NCI-H1048 (cell line): ENCODE measurements around the gene KIF9.
"Not testable (repeated sequence)": the region's sequence is repeated elsewhere in the genome, so short reads cannot be mapped to it uniquely, and the experiment has no call there.

Experiments
- DNase-seq: peaks from one replicate; lab custom pipeline; 2025; lab: John Stamatoyannopoulos, UW

KIF9 gene

GRCh38 chr3:47251689-47252088, 30.9 kb downstream of the KIF9 start:
- DNase-seq, result no peak

DNA sequence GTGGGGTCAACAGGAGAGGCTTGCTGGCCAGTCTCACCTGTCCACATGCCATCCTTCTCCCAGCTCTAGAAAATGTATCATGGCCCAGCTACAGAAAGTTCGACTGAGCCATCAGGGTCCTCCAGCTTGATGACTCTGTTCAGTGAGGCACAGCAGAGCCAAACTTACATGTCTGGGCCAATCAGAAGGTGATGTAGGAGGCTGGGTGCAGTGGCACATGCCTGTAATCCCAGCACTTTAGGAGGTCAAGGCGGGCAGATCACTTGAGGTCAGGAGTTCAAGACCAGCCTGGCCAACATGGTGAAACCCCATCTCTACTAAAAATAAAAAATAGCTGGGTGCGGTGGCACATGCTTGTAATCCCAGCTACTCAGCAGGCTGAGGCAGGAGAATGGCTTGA, 31.5 kb downstream of the KIF9 start:
- not testable (repeated sequence) for DNase-seq

- DNase-seq, result no peak
Observed at GRCh38 chr3:47250309-47251060, 32.1 kb downstream of the KIF9 start.

DNA sequence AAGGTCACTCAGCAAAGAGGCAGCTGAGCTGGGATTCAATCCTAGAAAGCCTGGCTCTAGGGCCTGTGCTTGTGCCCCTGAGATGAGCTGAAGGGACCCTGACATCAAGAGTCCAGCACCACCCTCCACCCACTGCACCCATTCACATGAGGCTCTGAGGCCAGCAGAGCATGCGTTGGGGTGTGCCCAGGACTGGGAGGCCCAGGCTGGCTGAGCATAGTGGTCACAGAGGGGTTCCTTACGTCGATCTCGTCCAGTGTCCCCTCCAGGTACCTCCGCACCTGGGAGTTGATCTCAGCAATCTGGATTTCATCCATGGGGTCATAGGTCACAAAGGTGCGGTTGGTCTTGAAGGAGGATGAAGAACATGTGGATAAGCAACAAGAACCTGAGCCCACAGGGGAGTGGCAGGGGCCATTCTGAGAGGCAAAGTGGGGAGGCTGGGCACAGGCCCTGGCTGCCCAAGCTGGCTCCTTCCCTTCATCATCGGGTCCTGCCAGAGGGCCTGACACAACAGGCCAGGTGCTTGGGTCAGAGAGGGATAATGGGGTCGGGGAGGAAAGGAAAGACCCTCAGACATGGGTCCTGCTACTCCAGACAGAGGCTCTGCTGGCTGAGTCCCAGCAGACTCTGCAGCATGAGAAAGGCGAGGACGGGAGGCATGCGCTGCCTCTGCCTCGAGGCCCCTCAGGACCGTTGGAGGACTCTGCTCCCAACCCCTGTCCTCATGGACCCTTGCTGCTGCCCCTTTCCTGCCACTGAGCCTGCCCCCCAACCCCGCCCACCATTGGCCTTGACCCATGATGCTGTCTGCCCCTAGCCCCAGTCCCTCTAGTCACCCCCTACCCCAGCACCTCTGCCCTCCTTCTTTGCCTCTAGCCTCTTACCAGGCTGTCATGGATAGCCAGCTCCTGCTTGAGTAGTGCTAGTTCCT, 35.2 kb downstream of the KIF9 start:
- no peak for DNase-seq

DNA sequence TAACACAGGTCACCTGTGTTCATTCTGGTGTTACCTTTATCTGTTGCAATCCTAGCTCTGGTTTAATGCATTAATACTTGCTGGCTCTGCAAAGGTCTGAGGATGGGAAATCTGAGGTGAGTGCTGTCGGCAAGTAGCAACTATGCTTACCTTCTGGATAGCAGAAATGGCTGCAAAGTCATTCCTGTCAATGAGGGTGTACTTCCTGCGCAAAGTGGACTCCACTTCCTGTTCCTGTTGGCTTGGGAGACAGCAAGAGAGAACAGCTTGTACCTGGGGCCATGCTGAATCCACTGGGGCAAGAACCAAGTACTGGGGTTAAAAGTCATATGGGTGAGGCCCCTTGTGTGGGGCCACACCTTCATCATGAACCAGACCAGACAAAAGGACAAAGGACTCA, 37.3 kb downstream of the KIF9 start:
- no peak for DNase-seq

DNA sequence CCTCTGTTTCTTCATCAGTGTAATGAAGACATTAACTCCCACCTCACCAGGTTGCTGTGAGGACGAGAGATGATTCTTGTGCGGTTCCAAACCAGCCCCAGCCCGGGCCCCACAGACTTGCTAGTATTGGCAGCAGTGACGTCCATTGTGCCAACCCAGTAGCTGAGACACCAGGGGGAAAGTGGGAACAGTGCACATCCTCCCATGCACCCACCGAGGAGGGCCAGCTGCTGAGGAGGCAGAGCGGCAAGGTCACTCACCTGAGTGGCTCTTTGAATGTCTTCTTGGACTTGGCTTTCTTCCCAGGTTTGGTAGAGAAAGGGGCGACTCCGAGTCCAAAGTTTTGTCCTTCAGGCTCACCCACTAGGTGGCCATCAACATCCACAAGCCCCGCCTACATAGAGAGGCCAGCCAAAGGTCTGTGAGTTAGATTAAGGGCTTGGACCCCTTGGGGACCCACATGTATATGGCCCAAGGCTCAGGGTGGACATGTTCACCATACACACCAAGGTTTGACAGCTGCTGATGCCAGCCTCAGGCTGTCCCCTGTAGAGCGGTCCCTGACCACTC, 38.0 kb downstream of the KIF9 start:
- no peak for DNase-seq

GRCh38 chr3:47243419-47244147, 39.0 kb downstream of the KIF9 start:
- DNase-seq, result no peak

DNA sequence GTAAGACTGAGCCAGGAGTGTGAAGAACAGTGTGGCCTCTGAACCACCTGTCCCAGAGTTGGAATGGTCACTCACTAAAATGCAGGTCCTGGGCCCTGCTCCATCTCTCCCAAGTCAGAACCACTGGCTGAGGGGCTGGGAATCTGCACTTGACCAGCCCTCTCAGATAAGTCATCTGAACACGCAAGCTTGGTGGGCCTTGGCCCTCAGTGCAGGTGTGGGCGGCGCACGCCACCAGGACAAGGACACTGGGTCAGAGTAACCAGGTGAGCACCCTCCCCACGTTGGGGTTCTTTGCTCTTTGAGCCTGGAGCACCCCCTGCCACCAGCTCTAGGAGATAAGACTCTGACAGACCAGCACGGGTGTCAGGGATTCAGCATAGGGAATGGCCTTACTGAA, 42.7 kb downstream of the KIF9 start:
- DNase-seq, result no peak

- DNase-seq, result no peak
Observed at GRCh38 chr3:47238017-47238416, 44.6 kb downstream of the KIF9 start.

GRCh38 chr3:47228088-47228487, 54.5 kb downstream of the KIF9 start:
- no peak for DNase-seq

DNA sequence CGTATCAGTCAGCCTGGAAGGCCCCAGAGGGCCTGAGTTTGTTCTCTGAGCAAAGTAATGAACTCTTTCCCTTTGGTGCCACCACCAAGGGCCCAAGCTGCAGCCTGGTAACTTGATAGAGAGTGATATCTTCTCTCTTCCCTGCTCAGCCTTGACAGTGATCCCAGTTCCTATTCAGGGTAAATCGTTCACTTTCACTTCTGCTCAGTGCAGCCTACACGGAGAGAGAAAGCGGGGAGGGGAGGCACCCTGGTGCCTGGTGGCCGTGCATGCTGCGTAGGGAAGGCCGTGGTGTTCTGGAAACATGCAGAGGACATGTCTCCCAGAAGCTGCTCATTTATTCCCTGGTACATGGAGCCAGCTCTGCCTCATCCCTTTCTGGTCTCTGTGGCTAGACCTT, 54.9 kb downstream of the KIF9 start:
- no peak for DNase-seq

DNA sequence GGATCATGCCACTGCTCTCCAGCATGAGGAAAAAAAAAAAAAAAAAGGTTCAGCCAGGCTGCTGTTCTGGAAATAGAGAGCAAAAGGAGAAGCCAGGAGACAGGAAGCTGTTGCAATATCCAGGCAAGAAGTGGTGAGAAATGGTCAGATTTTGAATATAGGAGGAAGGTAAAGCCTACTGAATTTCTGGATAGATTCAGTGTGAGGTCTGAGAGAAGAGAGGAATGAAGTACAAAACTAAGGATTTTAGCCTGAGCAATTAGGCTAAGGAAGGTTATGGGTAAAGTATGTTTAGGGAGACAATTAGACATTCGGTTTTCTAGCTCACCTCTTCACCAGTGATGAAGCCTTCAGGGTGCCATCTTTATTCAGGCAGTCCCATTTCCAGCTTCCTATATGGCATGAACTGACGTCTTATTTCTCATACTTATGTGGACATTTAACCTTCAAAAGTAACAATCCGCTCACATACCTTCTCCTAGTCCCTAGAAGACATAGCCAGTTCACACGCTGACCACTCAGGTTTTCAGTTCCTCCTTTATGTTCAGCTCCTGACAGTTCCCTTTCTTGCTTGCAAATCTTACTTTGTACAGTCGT, 57.2 kb downstream of the KIF9 start:
- DNase-seq, result no peak

DNA sequence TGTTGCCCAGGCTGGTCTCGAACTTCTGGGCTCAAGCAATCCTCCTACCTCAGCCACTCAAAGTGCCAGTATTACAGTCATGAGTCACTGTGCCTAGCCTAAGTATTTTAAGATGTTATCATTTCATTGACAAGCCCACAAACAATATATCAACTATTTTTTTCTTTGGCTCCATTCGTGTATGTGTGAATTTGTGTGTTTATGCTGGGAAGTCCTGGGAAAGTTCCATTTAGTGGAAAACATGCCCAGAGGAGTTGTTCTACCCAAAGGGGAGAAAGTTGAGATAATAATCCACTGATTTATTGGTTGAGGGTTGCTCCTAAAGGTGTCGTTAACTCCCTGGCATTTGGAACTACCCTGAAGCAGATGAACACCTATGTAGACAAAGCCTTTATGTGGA, 58.8 kb downstream of the KIF9 start:
- DNase-seq, result no peak

DNA sequence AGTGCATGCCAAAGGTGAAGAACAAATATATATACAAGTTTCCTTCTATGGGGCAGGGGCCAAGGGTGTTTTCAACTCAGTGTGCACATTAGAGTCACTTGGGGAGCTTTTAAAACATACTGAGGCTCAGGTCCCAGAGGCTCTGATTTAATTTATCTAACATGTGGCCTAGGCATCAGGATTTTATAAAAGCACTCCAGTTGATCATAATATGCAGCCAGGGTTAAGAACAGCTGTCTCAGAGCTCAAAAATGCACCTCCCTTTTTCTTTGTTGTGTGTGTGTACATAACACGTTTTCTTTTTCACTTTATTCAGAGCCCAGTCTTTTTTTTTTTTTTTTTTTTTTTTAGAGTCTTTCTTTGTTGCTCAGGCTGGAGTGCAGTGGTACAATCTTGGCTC, 60.8 kb downstream of the KIF9 start:
- DNase-seq, result no peak

GRCh38 chr3:47210863-47211405, 71.7 kb downstream of the KIF9 start:
- DNase-seq, result no peak

- not testable (repeated sequence) for DNase-seq
Observed at GRCh38 chr3:47206022-47206421, 76.6 kb downstream of the KIF9 start.

DNA sequence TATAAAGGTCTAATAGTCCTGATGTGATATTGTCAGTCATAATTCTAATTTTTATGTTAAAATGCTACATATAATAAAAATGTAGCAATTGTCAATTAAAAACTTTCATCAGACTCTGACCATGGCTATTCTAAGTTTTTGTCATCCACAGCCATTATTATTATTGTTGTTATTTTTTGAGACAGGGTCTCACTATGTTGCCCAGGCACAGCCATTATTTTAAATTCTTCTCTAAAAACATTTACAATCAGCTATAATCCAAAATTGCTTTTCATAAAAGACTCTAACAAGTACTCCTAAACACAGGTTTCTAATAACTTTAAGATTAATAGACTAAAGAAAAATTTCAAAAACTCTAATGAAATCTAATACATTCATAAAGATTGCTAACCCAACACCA, 77.7 kb downstream of the KIF9 start:
- no peak for DNase-seq

DNA sequence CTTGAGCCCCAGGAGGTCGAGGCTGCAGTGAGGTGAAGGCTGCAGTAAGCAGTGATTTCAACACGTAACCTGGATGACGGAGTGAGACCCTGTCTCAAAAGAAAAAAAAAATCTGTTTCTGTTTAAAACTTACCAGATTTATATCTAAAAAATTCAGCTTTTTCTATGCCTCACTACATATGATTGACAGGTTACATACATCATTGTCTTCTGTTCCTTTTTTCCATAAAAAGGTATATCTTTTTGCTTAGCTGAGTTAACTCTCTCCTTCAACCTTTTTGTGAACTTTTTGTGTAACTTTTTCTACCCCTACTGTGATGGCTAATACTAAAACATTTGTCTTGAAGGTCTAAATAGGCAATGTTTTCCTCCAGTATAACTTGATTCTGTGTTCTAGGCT, 80.1 kb downstream of the KIF9 start:
- no peak for DNase-seq

GRCh38 chr3:47197287-47197686, 85.3 kb downstream of the KIF9 start:
- no peak for DNase-seq

DNA sequence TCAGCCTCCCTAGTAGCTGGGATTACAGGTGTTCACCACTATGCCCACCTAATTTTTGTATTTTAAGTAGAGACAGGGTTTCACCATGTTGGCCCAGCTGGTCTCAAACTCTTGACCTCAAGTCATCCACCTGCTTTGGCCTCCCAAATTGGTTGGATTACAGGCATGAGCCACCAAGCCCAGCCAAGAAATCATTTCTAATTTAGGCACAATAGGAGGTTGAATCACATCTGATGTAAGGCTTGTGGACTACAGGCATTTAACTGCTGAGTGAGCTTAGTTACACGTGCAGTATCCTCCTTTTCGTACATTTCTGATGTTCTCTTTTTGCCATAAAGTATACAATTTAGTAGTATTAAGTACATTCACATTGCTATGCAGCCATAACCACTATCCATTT, 87.6 kb downstream of the KIF9 start:
- DNase-seq, result no peak
